Measurements from ENCODE around the gene OSBPL9.

GRCh38 chr1:51740652-51741051 lies 123.8 kb downstream of the OSBPL9 start:
- TF ChIP-seq, protein P1, sequence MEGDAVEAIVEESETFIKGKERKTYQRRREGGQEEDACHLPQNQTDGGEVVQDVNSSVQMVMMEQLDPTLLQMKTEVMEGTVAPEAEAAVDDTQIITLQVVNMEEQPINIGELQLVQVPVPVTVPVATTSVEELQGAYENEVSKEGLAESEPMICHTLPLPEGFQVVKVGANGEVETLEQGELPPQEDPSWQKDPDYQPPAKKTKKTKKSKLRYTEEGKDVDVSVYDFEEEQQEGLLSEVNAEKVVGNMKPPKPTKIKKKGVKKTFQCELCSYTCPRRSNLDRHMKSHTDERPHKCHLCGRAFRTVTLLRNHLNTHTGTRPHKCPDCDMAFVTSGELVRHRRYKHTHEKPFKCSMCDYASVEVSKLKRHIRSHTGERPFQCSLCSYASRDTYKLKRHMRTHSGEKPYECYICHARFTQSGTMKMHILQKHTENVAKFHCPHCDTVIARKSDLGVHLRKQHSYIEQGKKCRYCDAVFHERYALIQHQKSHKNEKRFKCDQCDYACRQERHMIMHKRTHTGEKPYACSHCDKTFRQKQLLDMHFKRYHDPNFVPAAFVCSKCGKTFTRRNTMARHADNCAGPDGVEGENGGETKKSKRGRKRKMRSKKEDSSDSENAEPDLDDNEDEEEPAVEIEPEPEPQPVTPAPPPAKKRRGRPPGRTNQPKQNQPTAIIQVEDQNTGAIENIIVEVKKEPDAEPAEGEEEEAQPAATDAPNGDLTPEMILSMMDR (IDR thresholded peaks at IDR 0.05 in 4 of 5, conservative IDR thresholded peaks at IDR 0.05 in 1 of 5): no peak
- TF ChIP-seq POLR2A (IDR thresholded peaks at IDR 0.05): no peak
